Psoas muscle (tissue), 8 donors: ENCODE measurements around the gene WDR48. TPM values are rescaled to one million over a fixed set of nuclear protein-coding genes. Genes with fewer than 3 reads are reported as not detected.

Source experiments
- ATAC-seq, 4 donors: fragments of 200-7000 bp; cut with Tn5 transposase; one replicate each; pipeline ENCODE4 v1.9.1; 2020; ENCODE audit warnings: moderate library complexity in 3 of 4, mild to moderate bottlenecking in 2 of 4
- DNase-seq, 2 donors: peaks; one replicate each; pipeline ENCODE4 v3.0.0-alpha.2; 2020
- H3K27ac ChIP-seq: fragments of 200-600 bp; one replicate; pipeline ENCODE4 v1.8.0; 2022
- H3K27me3 ChIP-seq, 3 donors: fragments of 200-600 bp in 1 of 3; one replicate each; pipeline versions ENCODE4 v1.6.1 to v1.8.0; 2013 to 2022; ENCODE audit warnings: low read length in 2 of 3, mild to moderate bottlenecking in 2 of 3, moderate library complexity in 1 of 3; ENCODE audit not compliant: insufficient read depth in 3 of 3
- H3K36me3 ChIP-seq, 2 donors: fragments of 200-600 bp in 1 of 2; one replicate each; pipeline versions ENCODE4 v1.6.1 to v1.8.0; 2013 to 2022; ENCODE audit warnings: low read depth in 1 of 2, mild to moderate bottlenecking in 1 of 2, moderate library complexity in 1 of 2; ENCODE audit not compliant: insufficient read depth in 1 of 2
- H3K4me1 ChIP-seq: fragments of 200-600 bp; one replicate; pipeline ENCODE4 v1.8.0; 2022
- H3K4me3 ChIP-seq: fragments of 200-600 bp; one replicate; pipeline ENCODE4 v1.8.0; 2022; ENCODE audit warnings: mild to moderate bottlenecking
- H3K9me3 ChIP-seq: fragments of 200-600 bp; one replicate; pipeline ENCODE4 v1.8.0; 2022
- CTCF ChIP-seq: fragments of 200-600 bp; IDR thresholded peaks from one replicate; pipeline ENCODE4 v1.8.0; 2022; ENCODE audit warnings: antibody characterized with exemption
- WGBS, 3 donors: extraction: QIAGEN DNeasy Blood & Tissue Kit; methylation state at CpG; one replicate each; pipeline versions ENCODE4 v1.1.6 to v1.1.7; 2013; 5-methylcytosine and 5-hydroxymethylcytosine counted together
- intact Hi-C, 2 donors: fragments of 100-400 bp; cut with DNase I; formaldehyde crosslinking; loops; one replicate each; pipeline versions ENCODE4 v1.11.0 to v1.14.2; 2022
- polyA plus RNA-seq, 3 donors: library from polyadenylated mRNA; stranded (reverse); fragments of 200-250 nt; gene quantifications; one replicate each; pipeline ENCODE4 v1.2.3, GENCODE V29; 2013
- total RNA-seq, 4 donors: library from RNA; stranded (reverse); fragmentation: NEBNext Ultra II Directional in 2 of 4; extraction: Animal tissue kit (Norgen Biotek cat#: 25700) in 2 of 4; gene quantifications; one replicate each; pipeline versions ENCODE4 v1.2.1 to v1.2.4, GENCODE V29; 2021 to 2023
- donor health status: healthy with polysubstance abuse.
- donor health status: DM: no; HTN: no; CAD: no; lungs with moderate emphysema.
- donor health status: Bipolar disorder and iron deficiency.
- donor health status: healthy.
- donor health status: DM: yes; HTN: yes; CAD: no.
- donor health status: DM: no; HTN: no; CAD: no.
- donor health status: DM: no; HTN: no; CAD: no.
- donor health status: DM: yes; HTN: yes; CAD: no.

The WDR48 gene
- total and polyA plus RNA-seq, 7 donors = 8.7 to 27.6 (median 16.0) TPM

GRCh38 chr3:39099738-39100499 is 48.1 kb downstream of the WDR48 start:
- intact Hi-C loops = loop anchor here (10.0 kb wide), 2 partner anchors 285 to 295 kb away; partner anchors contain the start of gene SLC25A38 (in 1 of the 2)
- no peak for DNase-seq

GRCh38 chr3:39100500-39100886 is 48.7 kb downstream of the WDR48 start:
- Histone ChIP-seq H3K36me3 (peaks cover 11 to 55% of the 10 kb centered on the region in 2 donors), H3K4me1 (peaks cover 18% of the 10 kb centered on the region)
- intact Hi-C loops = loop anchor here (10.0 kb wide), 2 partner anchors 284 to 294 kb away; partner anchors contain the start of gene SLC25A38 (in 1 of the 2)

More at GRCh38 chr3:39099738-39100499, 48.1 kb downstream of the WDR48 start:
- Histone ChIP-seq H3K4me1 (peaks cover 12% of the 10 kb centered on the region), H3K27ac (no peak overlapping the region), H3K27me3 (no peaks in the 10 kb centered on the region), H3K36me3 (peaks cover 14 to 61% of the 10 kb centered on the region in 2 donors), H3K4me3 (no peak overlapping the region), H3K9me3 (no peaks in the 10 kb centered on the region)
- no peak for ATAC-seq
- no peak for TF ChIP-seq CTCF
- 90 to 94% (median 91%) methylated on average over 2 of the region's 2 CpGs for WGBS, 3 donors

GRCh38 chr3:39101022-39101689 is 49.3 kb downstream of the WDR48 start:
- WGBS, 3 donors = 78 to 89% (median 80%) methylated on average over 5 of the region's 5 CpGs
- no peaks in the 10 kb centered on the region for H3K27me3 ChIP-seq
- DNase-seq (no peak), ATAC-seq (peak; percentile 58 to 85 (median 68))
- no peak overlapping the region for H3K4me3 ChIP-seq
- H3K36me3 ChIP-seq = peaks cover 11 to 48% of the 10 kb centered on the region in 2 donors
- H3K4me1 ChIP-seq = peaks cover 24% of the 10 kb centered on the region
- no peaks in the 10 kb centered on the region for H3K9me3 ChIP-seq
- H3K27ac ChIP-seq = no peak overlapping the region
- peak; percentile 64 for TF ChIP-seq CTCF
- intact Hi-C loops = loop anchor here (1.0 to 10.0 kb wide), 3 partner anchors 191 to 294 kb away; partner anchors contain the start of gene SLC25A38 (in 1 of the 2)

More at GRCh38 chr3:39100500-39100886, 48.7 kb downstream of the WDR48 start:
- Histone ChIP-seq H3K27me3 (no peaks in the 10 kb centered on the region), H3K4me3 (no peak overlapping the region), H3K27ac (no peak overlapping the region), H3K9me3 (no peaks in the 10 kb centered on the region)
- ATAC-seq (no peak), DNase-seq (no peak)
- WGBS, 3 donors = 85 to 92% (median 89%) methylated on average over 9 of the region's 9 CpGs
- no peak for TF ChIP-seq CTCF

GRCh38 chr3:39102504-39103323 is 50.9 kb downstream of the WDR48 start:
- intact Hi-C loops = loop anchor here (2.0 to 10.0 kb wide), 3 partner anchors 186 to 292 kb away; partner anchors contain the start of gene SLC25A38 (in 1 of the 2)
- Histone ChIP-seq H3K36me3 (peaks cover 6 to 33% of the 10 kb centered on the region in 2 donors), H3K9me3 (no peaks in the 10 kb centered on the region), H3K4me3 (no peak overlapping the region), H3K27me3 (no peaks in the 10 kb centered on the region), H3K4me1 (peaks cover 28% of the 10 kb centered on the region), H3K27ac (peak overlapping the region; percentile 100)
- ATAC-seq (no peak), DNase-seq (no peak)
- WGBS, 3 donors = 94% methylated on average over 8 of the region's 8 CpGs
- TF ChIP-seq CTCF = no peak
